HEK293 (cell line): Measurements from ENCODE around the gene ZNF644.
A peak's percentile ranks its signal among the peaks of the same experiment; 100 is the strongest.

Experiments
- CTCF ChIA-PET: fragments of 350-600 bp; formaldehyde crosslinking; extraction: SDS; loops from one replicate; lab custom pipeline; 2021; ENCODE audit warnings: antibody characterized with exemption; lab: Yijun Ruan, JAX
- POLR2A ChIA-PET: fragments of 300-600 bp; formaldehyde crosslinking; extraction: SDS; loops from one replicate; lab custom pipeline; 2020; ENCODE audit warnings: antibody characterized with exemption, inconsistent platforms; lab: Yijun Ruan, JAX
- H3K27ac ChIP-seq: fragments of 200-500 bp; sonication (Bioruptor generic); 2 replicates; pipeline ENCODE4 v1.5.1; 2014; ENCODE audit warnings: low read depth, low read length, control low read depth, inconsistent platforms; ENCODE audit errors: extremely low read depth
- H3K36me3 ChIP-seq, 2 experiments: fragments of 200-500 bp in 1 of 2; sonication (Bioruptor generic) in 1 of 2; 1 replicate in 1 of 2; 2 replicates in 1 of 2; pipeline ENCODE4 v1.5.1; 2014 to 2017; ENCODE audit warnings: inconsistent platforms in 2 of 2, low read length in 2 of 2; ENCODE audit not compliant: control insufficient read depth in 2 of 2, insufficient read depth in 1 of 2
- H3K4me1 ChIP-seq: fragments of 200-500 bp; sonication (Bioruptor generic); 2 replicates; pipeline ENCODE4 v1.5.1; 2014; ENCODE audit warnings: mild to moderate bottlenecking, low read length, inconsistent platforms; ENCODE audit not compliant: control insufficient read depth, insufficient read depth
- H3K4me3 ChIP-seq: 2 replicates; pipeline ENCODE4 v1.5.1; 2011; ENCODE audit warnings: low read depth, mild to moderate bottlenecking, control low read depth, low read length, moderate library complexity
- H3K9me3 ChIP-seq: fragments of 200-500 bp; sonication (Bioruptor generic); 2 replicates; pipeline ENCODE4 v1.5.1; 2014; ENCODE audit warnings: low read depth, low read length, inconsistent platforms; ENCODE audit not compliant: control insufficient read depth, insufficient read depth
- HIC1 ChIP-seq: fragments of 450-650 bp; formaldehyde crosslinking; IDR thresholded peaks from 2 replicates; pipeline ENCODE4 v1.5.1; 2016; ENCODE audit warnings: missing biosample characterization, missing genetic modification characterization
- TRIM28 ChIP-seq: IDR thresholded peaks from 2 replicates; pipeline ENCODE4 v1.6.1; 2011; ENCODE audit warnings: low read length, control low read depth, borderline replicate concordance
- ZBTB49 ChIP-seq: fragments of 450-650 bp; formaldehyde crosslinking; IDR thresholded peaks from 2 replicates; pipeline ENCODE4 v1.5.1; 2016; ENCODE audit warnings: missing biosample characterization, missing genetic modification characterization, low read depth
- ZFP69B ChIP-seq: fragments of 450-650 bp; formaldehyde crosslinking; IDR thresholded peaks from 2 replicates; pipeline ENCODE4 v1.5.1; 2016; ENCODE audit warnings: missing biosample characterization, missing genetic modification characterization
- ZNF169 ChIP-seq: fragments of 450-650 bp; formaldehyde crosslinking; IDR thresholded peaks from 2 replicates; pipeline ENCODE4 v1.5.1; 2016; ENCODE audit warnings: missing biosample characterization, missing genetic modification characterization
- ZNF24 ChIP-seq: fragments of 450-650 bp; formaldehyde crosslinking; IDR thresholded peaks from 2 replicates; pipeline ENCODE4 v1.5.1; 2016; ENCODE audit warnings: missing biosample characterization, missing genetic modification characterization
- ZNF518A ChIP-seq: fragments of 450-650 bp; formaldehyde crosslinking; conservative IDR thresholded peaks from 2 replicates; pipeline ENCODE4 v1.5.1; 2016; ENCODE audit warnings: low read depth, missing biosample characterization, missing genetic modification characterization
- ZNF529 ChIP-seq: fragments of 450-650 bp; formaldehyde crosslinking; IDR thresholded peaks from 2 replicates; pipeline ENCODE4 v1.5.1; 2017; ENCODE audit warnings: missing genetic modification characterization, missing biosample characterization; ENCODE audit not compliant: insufficient replicate concordance
- ZNF561 ChIP-seq: fragments of 450-650 bp; IDR thresholded peaks from 2 replicates; pipeline ENCODE4 v1.5.1; 2018; ENCODE audit warnings: missing biosample characterization, missing genetic modification characterization, borderline replicate concordance
- ZNF621 ChIP-seq: fragments of 450-650 bp; formaldehyde crosslinking; IDR thresholded peaks from 2 replicates; pipeline ENCODE4 v1.5.1; 2017; ENCODE audit warnings: missing biosample characterization, missing genetic modification characterization
- ZNF704 ChIP-seq: fragments of 450-650 bp; formaldehyde crosslinking; IDR thresholded peaks from 2 replicates; pipeline ENCODE4 v1.5.1; 2016; ENCODE audit warnings: missing biosample characterization, missing genetic modification characterization
- ZNF792 ChIP-seq: fragments of 450-650 bp; formaldehyde crosslinking; IDR thresholded peaks from 2 replicates; pipeline ENCODE4 v1.5.1; 2016; ENCODE audit warnings: missing biosample characterization, missing genetic modification characterization
- ZXDB ChIP-seq: fragments of 450-650 bp; formaldehyde crosslinking; IDR thresholded peaks from 2 replicates; pipeline ENCODE4 v1.5.1; 2016; ENCODE audit warnings: missing biosample characterization, missing genetic modification characterization

The ZNF644 gene

GRCh38 chr1:91032349-91032748 lies 10.5 kb upstream of the ZNF644 start:
- H3K27ac ChIP-seq = no peak overlapping the region
- ChIA-PET POLR2A (no interaction called here), CTCF (no interaction called here)
- H3K4me1 ChIP-seq = no peaks in the 10 kb centered on the region
- no peak overlapping the region for H3K4me3 ChIP-seq
- no peak for TF ChIP-seq ZNF792 (tag by site-specific recombination)
- no peak for TF ChIP-seq ZFP69B (tag by site-specific recombination)
- 0 out of 2 replicates have a peak, but pooled peaks have one; percentile 22 for TF ChIP-seq TRIM28
- no peaks in the 10 kb centered on the region for H3K36me3 ChIP-seq
- H3K9me3 ChIP-seq = no peaks in the 10 kb centered on the region

- no peaks in the 10 kb centered on the region for H3K36me3 ChIP-seq
- TF ChIP-seq ZNF518A = no peak
- TF ChIP-seq ZNF561 (tag by site-specific recombination) = no peak
- no peak for TF ChIP-seq ZBTB49 (tag by site-specific recombination)
- TF ChIP-seq ZNF169 (tag by site-specific recombination) = no peak
- no peak for TF ChIP-seq ZXDB
- no peak for TF ChIP-seq ZNF704 (tag by site-specific recombination)
- no peak for TF ChIP-seq ZNF621 (tag by site-specific recombination)
- no peak for TF ChIP-seq ZNF24 (tag by site-specific recombination)
- no peak for TF ChIP-seq HIC1 (tag by site-specific recombination)
- TF ChIP-seq ZNF529 (tag by site-specific recombination) = no peak
- no peak overlapping the region for H3K4me3 ChIP-seq
- H3K27ac ChIP-seq = no peak overlapping the region
- ChIA-PET CTCF (no interaction called here), POLR2A (no interaction called here)
- no peaks in the 10 kb centered on the region for H3K4me1 ChIP-seq
- H3K9me3 ChIP-seq = no peaks in the 10 kb centered on the region
Measured at GRCh38 chr1:91031081-91031480, 9.2 kb upstream of the ZNF644 start.
